Fibroblast of pulmonary artery (primary cell): ENCODE results near the gene VAMP2.

Experiments used
- DNase-seq: peaks from one replicate; pipeline ENCODE4 v3.0.0-alpha.2; 2010; ENCODE audit warnings: low read depth
- H3K4me3 ChIP-seq: replicated peaks from 2 replicates; pipeline ENCODE4 v1.5.1; 2011; ENCODE audit warnings: low read depth, mild to moderate bottlenecking, control low read depth, low read length, moderate library complexity
- TF ChIP-seq, protein P1 (sequence below): IDR thresholded peaks from 2 replicates; pipeline ENCODE4 v1.5.1; 2011; ENCODE audit warnings: mild to moderate bottlenecking, control low read depth, low read length, inconsistent platforms; ENCODE audit errors: missing control alignments

VAMP2 gene

DNA sequence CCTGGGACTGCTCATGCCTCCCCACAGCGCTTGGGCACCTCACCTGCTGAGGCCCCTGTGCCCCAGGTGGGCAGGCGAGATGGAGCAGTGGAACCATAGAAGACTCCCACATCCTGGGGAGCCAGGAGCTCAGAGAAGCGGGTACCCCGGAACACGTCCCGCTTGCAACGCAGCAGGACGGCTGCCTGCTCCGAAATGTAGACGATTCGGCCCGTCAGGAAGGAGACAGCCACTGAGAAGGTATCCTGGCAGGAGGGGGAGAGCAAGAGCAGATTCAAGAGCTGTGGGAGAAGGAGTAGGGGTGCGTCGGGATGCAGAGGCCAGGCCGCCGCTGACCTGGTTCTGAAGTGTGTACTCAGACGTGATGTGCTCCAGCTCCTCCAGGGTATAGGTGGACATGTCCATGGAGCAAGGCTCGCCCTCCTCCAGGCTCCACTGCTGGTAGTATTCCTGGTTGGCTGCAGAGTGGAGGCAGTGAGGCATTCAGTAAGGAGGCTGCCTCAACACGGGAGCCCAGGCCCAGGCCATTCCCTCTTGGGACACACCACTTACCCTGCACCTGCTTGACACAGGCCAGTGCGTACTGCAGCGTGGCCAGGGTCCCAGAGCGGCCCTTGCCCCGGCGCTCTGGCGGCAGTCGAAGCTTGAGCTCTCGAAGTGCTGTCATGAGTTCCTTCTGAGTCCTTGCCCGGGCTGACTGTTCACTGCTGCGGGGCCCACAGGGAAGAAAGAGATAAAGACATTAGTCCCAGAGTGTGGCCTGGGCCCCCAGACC, 13.1 kb downstream of the VAMP2 start:
- TF ChIP-seq, protein P1, sequence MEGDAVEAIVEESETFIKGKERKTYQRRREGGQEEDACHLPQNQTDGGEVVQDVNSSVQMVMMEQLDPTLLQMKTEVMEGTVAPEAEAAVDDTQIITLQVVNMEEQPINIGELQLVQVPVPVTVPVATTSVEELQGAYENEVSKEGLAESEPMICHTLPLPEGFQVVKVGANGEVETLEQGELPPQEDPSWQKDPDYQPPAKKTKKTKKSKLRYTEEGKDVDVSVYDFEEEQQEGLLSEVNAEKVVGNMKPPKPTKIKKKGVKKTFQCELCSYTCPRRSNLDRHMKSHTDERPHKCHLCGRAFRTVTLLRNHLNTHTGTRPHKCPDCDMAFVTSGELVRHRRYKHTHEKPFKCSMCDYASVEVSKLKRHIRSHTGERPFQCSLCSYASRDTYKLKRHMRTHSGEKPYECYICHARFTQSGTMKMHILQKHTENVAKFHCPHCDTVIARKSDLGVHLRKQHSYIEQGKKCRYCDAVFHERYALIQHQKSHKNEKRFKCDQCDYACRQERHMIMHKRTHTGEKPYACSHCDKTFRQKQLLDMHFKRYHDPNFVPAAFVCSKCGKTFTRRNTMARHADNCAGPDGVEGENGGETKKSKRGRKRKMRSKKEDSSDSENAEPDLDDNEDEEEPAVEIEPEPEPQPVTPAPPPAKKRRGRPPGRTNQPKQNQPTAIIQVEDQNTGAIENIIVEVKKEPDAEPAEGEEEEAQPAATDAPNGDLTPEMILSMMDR, result no peak
- no peak overlapping the region for H3K4me3 ChIP-seq
- no peak for DNase-seq

DNA sequence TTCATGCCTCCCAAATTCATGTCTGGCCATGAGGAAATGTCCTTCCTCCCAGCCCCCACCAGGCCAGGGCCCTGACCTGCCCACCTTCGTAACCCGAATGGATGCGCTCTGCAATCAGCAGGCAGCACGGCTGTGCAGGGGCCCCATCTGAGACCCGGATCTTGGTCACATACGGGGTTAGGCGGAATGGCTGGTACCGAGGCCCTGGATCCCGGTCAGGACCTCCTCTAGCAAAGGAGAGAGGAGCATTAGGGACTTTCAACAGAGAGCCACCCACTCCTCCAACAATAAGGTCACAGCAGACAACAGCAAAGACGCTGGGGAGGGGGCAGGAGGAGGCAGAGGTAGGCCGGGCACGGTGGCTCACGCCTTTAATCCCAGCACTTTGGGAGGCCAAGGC, 14.2 kb downstream of the VAMP2 start:
- no peak for DNase-seq
- no peak overlapping the region for H3K4me3 ChIP-seq
- TF ChIP-seq, protein P1, result no peak

DNA sequence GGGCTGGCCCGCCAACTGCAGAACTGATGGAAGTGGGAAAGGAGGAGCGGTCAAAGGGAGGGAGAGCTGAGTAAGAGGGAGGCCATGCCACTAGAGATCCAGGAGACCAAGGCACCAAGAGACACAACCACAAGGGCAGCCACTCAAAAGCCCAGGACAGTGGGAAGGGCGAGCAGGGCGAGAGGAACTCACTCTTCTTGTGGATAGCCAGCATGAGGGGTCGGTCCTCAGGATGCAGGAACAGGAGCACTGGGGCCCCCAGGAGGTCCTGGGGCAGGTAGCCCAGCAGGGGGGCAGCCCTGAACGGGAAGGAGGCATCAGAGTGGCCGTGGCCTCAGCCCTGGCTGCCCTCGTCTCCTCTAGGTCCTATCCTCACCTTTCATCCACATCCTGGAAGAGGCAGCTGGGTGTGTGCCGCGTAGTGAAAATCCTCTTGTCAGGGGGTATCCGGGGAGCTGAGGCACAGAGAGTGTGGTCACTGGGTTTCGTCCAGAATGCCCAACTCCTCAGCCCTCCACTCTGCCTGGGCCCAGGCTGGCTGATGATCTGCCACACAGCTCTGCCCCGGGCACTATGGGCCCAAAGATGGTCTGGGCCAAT, 14.8 kb downstream of the VAMP2 start:
- H3K4me3 ChIP-seq, result no peak overlapping the region
- DNase-seq, result no peak
- TF ChIP-seq, protein P1, result no peak

DNA sequence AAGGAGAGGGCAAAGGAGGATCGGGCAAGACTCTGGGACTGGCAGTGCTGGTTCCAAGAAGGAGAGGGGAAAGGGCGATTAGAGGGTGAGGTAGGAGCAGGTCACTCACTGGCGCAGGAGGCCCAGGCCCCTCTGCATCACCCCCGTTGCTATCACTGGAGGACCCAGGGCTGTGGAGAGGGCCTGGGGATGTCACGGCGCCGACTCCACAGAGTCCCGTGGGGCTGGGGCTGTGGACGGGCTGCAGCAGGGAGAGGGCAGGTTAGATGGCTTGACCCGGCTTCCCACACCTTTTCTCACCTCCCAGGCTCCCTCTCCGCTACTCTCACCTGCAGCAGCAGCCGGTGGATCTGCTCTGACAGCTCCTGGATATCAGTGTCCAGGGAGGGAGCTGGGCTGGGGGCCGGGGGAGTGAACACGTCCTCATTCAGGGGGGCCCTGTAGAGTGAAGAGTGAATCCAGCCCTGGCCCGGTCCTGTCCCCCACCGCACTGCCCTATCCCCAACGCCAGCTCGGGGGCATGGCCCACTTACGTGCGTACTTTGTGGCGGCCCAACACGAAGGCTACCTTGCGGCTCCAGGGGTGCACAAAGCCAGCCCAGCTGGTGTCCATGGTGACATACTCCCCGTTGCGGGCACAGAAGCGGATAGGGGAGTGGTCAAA, 15.5 kb downstream of the VAMP2 start:
- no peak overlapping the region for H3K4me3 ChIP-seq
- DNase-seq, result no peak
- TF ChIP-seq, protein P1, result no peak

DNA sequence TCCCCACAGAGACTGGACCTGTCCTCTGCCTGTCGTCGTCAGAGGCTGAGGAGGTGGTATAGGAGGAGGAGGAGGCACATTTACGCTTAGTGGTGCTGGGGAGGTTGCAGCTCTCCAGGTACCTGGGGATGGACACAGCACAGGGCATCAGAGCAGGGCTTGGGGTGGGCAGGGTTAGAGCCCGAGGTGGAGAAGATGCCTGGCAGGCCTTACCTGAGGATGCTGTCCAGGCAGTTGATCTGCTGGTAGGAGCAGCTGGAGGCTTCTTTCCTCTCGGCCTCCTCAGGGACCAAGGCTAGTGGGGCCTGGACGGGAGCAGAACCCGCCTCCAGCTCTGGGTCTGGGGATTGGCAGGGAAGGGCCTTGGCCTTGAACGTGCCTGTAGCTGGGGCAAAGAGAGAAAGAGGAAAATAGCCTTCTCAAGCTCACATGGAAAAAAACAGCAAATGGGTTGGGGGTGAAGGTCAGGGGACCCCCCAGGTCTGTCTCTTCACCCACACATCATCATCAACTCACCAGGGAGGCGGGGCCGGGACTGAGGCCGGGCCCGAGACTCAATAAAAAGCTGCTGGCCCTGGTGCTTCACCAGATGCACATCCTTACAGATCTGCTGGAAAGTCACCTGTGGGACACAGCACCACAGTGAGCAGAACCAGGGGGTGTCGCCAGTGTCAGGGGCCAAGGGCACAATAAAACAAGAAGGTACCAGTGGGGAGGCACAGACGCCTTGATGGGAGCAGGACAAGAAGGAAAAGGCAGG, 16.2 kb downstream of the VAMP2 start:
- TF ChIP-seq, protein P1, result no peak
- DNase-seq, result no peak

DNA sequence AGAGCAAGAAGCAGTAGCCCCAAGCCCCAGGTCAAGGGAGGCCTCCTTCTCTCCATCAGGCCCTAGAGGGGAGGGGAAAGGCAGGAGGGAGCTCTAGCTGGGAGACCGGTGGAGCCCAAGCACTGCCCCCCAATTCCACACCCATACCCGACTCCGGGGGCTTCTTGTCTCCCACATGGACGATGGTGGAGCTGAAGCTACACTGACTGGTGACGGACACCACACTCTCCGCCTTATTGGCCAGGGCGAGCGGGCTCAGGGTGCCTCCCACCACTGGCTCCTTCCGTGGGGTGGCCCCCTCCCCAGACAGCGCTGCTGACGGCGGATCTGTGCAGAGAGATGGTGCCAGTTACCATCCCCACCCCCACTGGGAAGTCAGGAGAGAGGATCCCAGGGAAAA, 16.9 kb downstream of the VAMP2 start:
- no peak overlapping the region for H3K4me3 ChIP-seq
- no peak for DNase-seq

More for the DNA sequence above, 16.2 kb downstream of the VAMP2 start:
- H3K4me3 ChIP-seq, result no peak overlapping the region

More for the DNA sequence above, 16.9 kb downstream of the VAMP2 start:
- TF ChIP-seq, protein P1, result no peak
